Omental fat pad (tissue), 4 donors: ENCODE measurements around the gene IPO4. TPM values are rescaled to one million over a fixed set of nuclear protein-coding genes. Genes with fewer than 3 reads are reported as not detected.

ENCODE experiments used
- ATAC-seq: fragments of 150-250 bp; one replicate; pipeline ENCODE4 v1.9.1; 2016; ENCODE audit warnings: mild to moderate bottlenecking, moderate library complexity; ENCODE audit not compliant: low FRiP score
- DNase-seq: peaks from one replicate; pipeline ENCODE4 v3.0.0-alpha.2; 2019; ENCODE audit warnings: low spot score
- small RNA-seq: library from RNA; depleted of rRNA; stranded (forward); fragments of <200 nt; gene quantifications from one replicate; pipeline ENCODE3, GENCODE V24; 2016
- total RNA-seq, 4 donors: library from RNA; depleted of rRNA; stranded (reverse); fragments of >200 nt; gene quantifications; one replicate each; pipeline ENCODE4 v1.1.0, GENCODE V29; 2016
- TF ChIP-seq, protein P1 (sequence below), 3 donors: fragments of 450-650 bp; IDR thresholded peaks; one replicate each; pipeline ENCODE4 v1.5.1; 2016 to 2017; ENCODE audit warnings: antibody characterized with exemption in 3 of 3, mild to moderate bottlenecking in 3 of 3, moderate library complexity in 2 of 3

The IPO4 gene
- total RNA-seq, 4 donors from 2014 or later: 24.1 to 108 (median 34.4) TPM

DNA sequence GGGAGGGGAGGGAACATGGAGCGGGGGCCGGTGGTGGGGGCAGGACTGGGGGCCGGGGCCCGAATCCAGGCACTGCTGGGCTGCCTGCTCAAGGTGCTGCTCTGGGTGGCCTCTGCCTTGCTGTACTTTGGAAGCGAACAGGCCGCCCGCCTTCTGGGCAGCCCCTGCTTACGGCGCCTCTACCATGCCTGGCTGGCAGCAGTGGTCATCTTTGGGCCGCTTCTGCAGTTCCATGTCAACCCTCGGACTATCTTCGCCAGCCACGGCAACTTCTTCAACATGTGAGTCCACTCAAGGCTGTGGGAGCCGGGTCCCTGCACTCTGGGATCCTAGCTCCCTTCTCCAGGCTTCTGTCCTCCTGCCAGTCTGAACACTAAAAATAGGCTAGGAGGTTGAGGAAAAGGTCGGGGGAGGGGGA lies 57.1 kb downstream of the IPO4 start:
- ATAC-seq (no peak), DNase-seq (no peak)
- TF ChIP-seq, protein P1, sequence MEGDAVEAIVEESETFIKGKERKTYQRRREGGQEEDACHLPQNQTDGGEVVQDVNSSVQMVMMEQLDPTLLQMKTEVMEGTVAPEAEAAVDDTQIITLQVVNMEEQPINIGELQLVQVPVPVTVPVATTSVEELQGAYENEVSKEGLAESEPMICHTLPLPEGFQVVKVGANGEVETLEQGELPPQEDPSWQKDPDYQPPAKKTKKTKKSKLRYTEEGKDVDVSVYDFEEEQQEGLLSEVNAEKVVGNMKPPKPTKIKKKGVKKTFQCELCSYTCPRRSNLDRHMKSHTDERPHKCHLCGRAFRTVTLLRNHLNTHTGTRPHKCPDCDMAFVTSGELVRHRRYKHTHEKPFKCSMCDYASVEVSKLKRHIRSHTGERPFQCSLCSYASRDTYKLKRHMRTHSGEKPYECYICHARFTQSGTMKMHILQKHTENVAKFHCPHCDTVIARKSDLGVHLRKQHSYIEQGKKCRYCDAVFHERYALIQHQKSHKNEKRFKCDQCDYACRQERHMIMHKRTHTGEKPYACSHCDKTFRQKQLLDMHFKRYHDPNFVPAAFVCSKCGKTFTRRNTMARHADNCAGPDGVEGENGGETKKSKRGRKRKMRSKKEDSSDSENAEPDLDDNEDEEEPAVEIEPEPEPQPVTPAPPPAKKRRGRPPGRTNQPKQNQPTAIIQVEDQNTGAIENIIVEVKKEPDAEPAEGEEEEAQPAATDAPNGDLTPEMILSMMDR (IDR thresholded peaks at IDR 0.05): no peak

DNA sequence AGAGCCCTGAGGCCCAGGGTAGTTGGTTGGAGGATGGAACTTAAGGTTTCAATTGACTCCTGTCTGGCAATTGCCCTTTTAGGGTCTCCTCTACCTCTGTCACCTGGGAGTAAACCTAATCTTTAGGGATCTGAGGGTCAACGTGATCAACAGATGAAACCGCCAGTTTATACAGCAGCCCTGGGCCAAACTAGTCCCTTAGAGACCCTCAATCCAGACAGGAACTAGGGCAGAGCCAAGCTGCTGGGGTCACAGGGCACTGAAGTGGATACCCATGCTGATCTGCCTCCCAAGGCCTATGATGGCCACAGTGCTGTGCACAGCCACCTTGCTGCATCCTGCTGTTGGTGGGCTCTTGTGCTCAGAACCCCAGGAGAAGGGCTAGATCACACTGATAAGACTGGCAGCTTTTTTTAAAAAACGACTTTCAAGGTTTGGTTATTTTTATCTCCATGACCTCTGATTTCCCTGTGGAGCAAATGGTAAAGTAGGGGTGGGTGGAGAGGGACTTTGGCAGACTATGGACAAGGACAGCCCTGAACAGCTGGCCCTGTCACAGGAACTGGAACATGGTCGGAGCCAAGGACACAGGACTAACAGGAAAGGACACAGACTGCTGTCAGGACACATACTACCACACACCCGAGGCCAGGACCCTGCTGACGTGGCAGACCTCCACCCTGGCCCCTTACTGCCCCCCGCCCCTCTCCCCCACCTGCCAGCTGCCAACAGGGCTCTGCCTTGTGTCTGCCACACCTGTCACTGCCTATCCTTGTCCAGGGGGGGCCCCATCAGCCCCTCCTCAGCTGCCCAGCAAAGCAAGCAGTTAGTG lies 57.7 kb downstream of the IPO4 start:
- TF ChIP-seq, protein P1 (IDR thresholded peaks at IDR 0.05): no peak
- DNase-seq: no peak
- ATAC-seq: no peak

DNA sequence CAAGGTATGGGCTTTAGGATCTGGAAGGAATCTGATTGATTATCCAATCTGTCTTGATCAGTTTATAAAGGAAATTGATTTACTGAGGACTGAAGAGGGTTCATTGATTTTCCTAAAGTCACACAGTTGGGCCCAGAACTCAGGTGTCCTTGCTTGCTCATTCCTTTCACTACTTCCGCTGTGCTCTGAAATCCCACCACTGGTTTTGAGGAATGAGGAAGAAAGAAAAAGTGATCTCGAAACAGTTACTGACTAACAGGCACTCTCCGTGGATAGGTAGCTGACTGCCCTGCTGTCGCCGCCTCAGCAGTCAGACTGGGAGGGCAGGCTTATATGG lies 58.3 kb downstream of the IPO4 start, which contains the start of gene FITM1:
TSS of gene FITM1 (plus strand) at position 280 of the 337 bp plus-strand sequence. CDS start 905 bp downstream, outside the sequence.
- no peak for ATAC-seq
- TF ChIP-seq, protein P1 (IDR thresholded peaks at IDR 0.05): no peak
- DNase-seq: no peak

Small RNA genes within 50 kb of the gene (small RNA-seq; reads per million reads assigned to genes)
- gene AL136295.4: not detected
- gene CHMP4A: not detected
- gene IPO4: not detected
- not detected for gene IRF9
- gene MDP1: not detected
- gene RNA5SP383: 0.52 reads per million

Other genes with a start within 250 kb of the IPO4 start
- 10 to 100 TPM; 29.8 to 57.0 (median 48.0) TPM for gene DHRS4, start 235.0 kb downstream of the IPO4 start, total RNA-seq
- 10 to 100 TPM; 10.6 to 17.7 (median 15.2) TPM for gene DHRS4L2, start 199.9 kb downstream of the IPO4 start, total RNA-seq
- under 1 TPM; 0.06 to 0.72 (median 0.30) TPM for gene CARMIL3, start 136.8 kb downstream of the IPO4 start, total RNA-seq
- gene CPNE6, start 117.3 kb downstream of the IPO4 start, total RNA-seq: not detected
- 10 to 100 TPM; 33.6 to 53.4 (median 42.9) TPM for gene PCK2, start 94.5 kb downstream of the IPO4 start, total RNA-seq
- 10 to 100 TPM; 50.1 to 76.0 (median 54.4) TPM for gene DCAF11, start 74.0 kb downstream of the IPO4 start, total RNA-seq
- 1 to 10 TPM in 3 of 4 donors, under 1 TPM in 1; 0.94 to 4.3 (median 1.3) TPM for gene NRL, start 73.9 kb downstream of the IPO4 start, total RNA-seq
- gene FITM1, start 58.2 kb downstream of the IPO4 start, total RNA-seq: 1 to 10 TPM in 2 of 4 donors, under 1 TPM in 1, not detected in 1; 0.96 to 2.8 (median 1.2) TPM
- gene PSME1, start 52.6 kb downstream of the IPO4 start, total RNA-seq: 100 to 1,000 TPM in 1 of 4 donors, 10 to 100 TPM in 3; 89.1 to 158 (median 96.8) TPM
- gene EMC9, start 47.2 kb downstream of the IPO4 start, total RNA-seq: 10 to 100 TPM in 2 of 4 donors, 1 to 10 TPM in 2; 6.3 to 15.3 (median 10.0) TPM
- 10 to 100 TPM; 32.8 to 86.4 (median 70.3) TPM for gene PSME2, start 42.2 kb downstream of the IPO4 start, total RNA-seq
- 10 to 100 TPM; 26.6 to 64.2 (median 37.8) TPM for gene RNF31, start 41.3 kb downstream of the IPO4 start, total RNA-seq
- gene IRF9, start 27.6 kb downstream of the IPO4 start, total RNA-seq: 100 to 1,000 TPM in 1 of 4 donors, 10 to 100 TPM in 3; 39.4 to 126 (median 66.3) TPM
- 10 to 100 TPM in 3 of 4 donors, 1 to 10 TPM in 1; 6.7 to 31.4 (median 16.3) TPM for gene REC8, start 16.7 kb downstream of the IPO4 start, total RNA-seq
- gene TM9SF1, start 6.6 kb upstream of the IPO4 start, total RNA-seq: 10 to 100 TPM; 54.9 to 65.5 (median 60.9) TPM
- under 1 TPM in 2 of 4 donors, not detected in 2; 0.36 to 0.46 TPM for gene TSSK4, start 16.9 kb upstream of the IPO4 start, total RNA-seq
- gene CHMP4A, start 24.7 kb upstream of the IPO4 start, total RNA-seq: 10 to 100 TPM; 51.8 to 82.7 (median 64.7) TPM
- 10 to 100 TPM in 3 of 4 donors, 1 to 10 TPM in 1; 9.0 to 18.1 (median 12.5) TPM for gene MDP1, start 27.2 kb upstream of the IPO4 start, total RNA-seq
- gene NEDD8, start 43.6 kb upstream of the IPO4 start, total RNA-seq: 100 to 1,000 TPM in 3 of 4 donors, 10 to 100 TPM in 1; 98.4 to 184 (median 126) TPM
- gene GMPR2, start 44.1 kb upstream of the IPO4 start, total RNA-seq: 10 to 100 TPM; 36.3 to 69.0 (median 47.0) TPM
- 10 to 100 TPM; 46.1 to 80.1 (median 63.6) TPM for gene TINF2, start 53.8 kb upstream of the IPO4 start, total RNA-seq
- 100 to 1,000 TPM in 2 of 4 donors, 10 to 100 TPM in 1, 1 to 10 TPM in 1; 2.0 to 114 (median 79.1) TPM for gene TGM1, start 74.4 kb upstream of the IPO4 start, total RNA-seq
- 10 to 100 TPM; 20.7 to 30.9 (median 25.0) TPM for gene RABGGTA, start 82.8 kb upstream of the IPO4 start, total RNA-seq
- gene DHRS1, start 111.0 kb upstream of the IPO4 start, total RNA-seq: 10 to 100 TPM; 14.3 to 42.5 (median 23.7) TPM
- gene NOP9, start 111.0 kb upstream of the IPO4 start, total RNA-seq: 10 to 100 TPM; 13.9 to 22.2 (median 17.8) TPM
- 10 to 100 TPM in 3 of 4 donors, 1 to 10 TPM in 1; 9.1 to 23.8 (median 14.3) TPM for gene CIDEB, start 119.2 kb upstream of the IPO4 start, total RNA-seq
- gene LTB4R2, start 121.3 kb upstream of the IPO4 start, total RNA-seq: 1 to 10 TPM; 4.7 to 9.0 (median 7.9) TPM
- 10 to 100 TPM in 3 of 4 donors, 1 to 10 TPM in 1; 5.0 to 16.7 (median 12.6) TPM for gene LTB4R, start 122.7 kb upstream of the IPO4 start, total RNA-seq
- 100 to 1,000 TPM in 1 of 4 donors, 10 to 100 TPM in 2, 1 to 10 TPM in 1; 9.7 to 144 (median 45.6) TPM for gene ADCY4, start 146.3 kb upstream of the IPO4 start, total RNA-seq
- gene RIPK3, start 151.2 kb upstream of the IPO4 start, total RNA-seq: 10 to 100 TPM in 2 of 4 donors, 1 to 10 TPM in 2; 9.0 to 18.0 (median 13.2) TPM
- 10 to 100 TPM in 3 of 4 donors, 1 to 10 TPM in 1; 9.2 to 53.3 (median 23.3) TPM for gene NFATC4, start 179.4 kb upstream of the IPO4 start, total RNA-seq
- gene NYNRIN, start 210.2 kb upstream of the IPO4 start, total RNA-seq: 10 to 100 TPM in 3 of 4 donors, 1 to 10 TPM in 1; 4.6 to 24.9 (median 13.0) TPM
- 1 to 10 TPM; 1.2 to 4.4 (median 2.8) TPM for gene CBLN3, start 240.9 kb upstream of the IPO4 start, total RNA-seq
- gene KHNYN, start 241.1 kb upstream of the IPO4 start, total RNA-seq: 10 to 100 TPM; 32.1 to 77.1 (median 43.5) TPM